ENCODE measurements around the gene KLF7. TPM values are rescaled to one million over a fixed set of nuclear protein-coding genes. Genes with fewer than 3 reads are reported as not detected.

KLF7 gene
- total RNA-seq, 1 experiment from 2014 or later = 2.6 TPM

Other genes starting within 250 kb of the KLF7 start
- 0.39 TPM in 1 of 2 replicates, not detected in the other for gene CPO, start 226.4 kb downstream of the KLF7 start, total RNA-seq (2014; rRNA removed; shearing (Covaris generic))

Measured in H4 (cell line).